H9 (cell line): ENCODE data around the gene FAM120A. TPM values are rescaled to one million over a fixed set of nuclear protein-coding genes. Genes with fewer than 3 reads are reported as not detected.
A peak's percentile ranks its signal among the peaks of the same experiment; 100 is the strongest.

Experiments used
- DNase-seq: peaks from one replicate; pipeline ENCODE4 v3.0.0-alpha.2; 2017
- H2AFZ ChIP-seq: one replicate; pipeline ENCODE4 v1.6.1; 2013; ENCODE audit warnings: mild to moderate bottlenecking, low read length, control low read depth, moderate library complexity
- H2AK5ac ChIP-seq: 2 replicates; pipeline ENCODE4 v1.6.1; 2013; ENCODE audit warnings: low read length, control low read depth, mixed read lengths; ENCODE audit not compliant: insufficient read length
- H2BK120ac ChIP-seq: one replicate; pipeline ENCODE4 v1.6.1; 2013; ENCODE audit warnings: low read depth, mild to moderate bottlenecking, low read length, control low read depth, inconsistent platforms; ENCODE audit not compliant: poor library complexity, severe bottlenecking
- H2BK12ac ChIP-seq: 2 replicates; pipeline ENCODE4 v1.6.1; 2013; ENCODE audit warnings: low read length, control low read depth, mixed read lengths, low read depth; ENCODE audit not compliant: insufficient read length
- H2BK15ac ChIP-seq: 2 replicates; pipeline ENCODE4 v1.6.1; 2013; ENCODE audit warnings: low read depth, low read length, control low read depth
- H2BK20ac ChIP-seq: one replicate; pipeline ENCODE4 v1.6.1; 2013; ENCODE audit warnings: low read depth, mild to moderate bottlenecking, low read length, control low read depth, inconsistent platforms; ENCODE audit not compliant: poor library complexity, severe bottlenecking
- H2BK5ac ChIP-seq: 2 replicates; pipeline ENCODE4 v1.6.1; 2013; ENCODE audit warnings: low read length, control low read depth, mixed read lengths; ENCODE audit not compliant: insufficient read length
- H3K14ac ChIP-seq: 2 replicates; pipeline ENCODE4 v1.6.1; 2013; ENCODE audit warnings: low read length, control low read depth; ENCODE audit not compliant: insufficient read depth
- H3K18ac ChIP-seq: 2 replicates; pipeline ENCODE4 v1.6.1; 2013; ENCODE audit warnings: low read depth, mild to moderate bottlenecking, mixed read lengths, low read length, control low read depth; ENCODE audit not compliant: insufficient read length
- H3K23ac ChIP-seq: 2 replicates; pipeline ENCODE4 v1.6.1; 2013; ENCODE audit warnings: low read length, control low read depth, mixed read lengths, low read depth; ENCODE audit not compliant: insufficient read length
- H3K23me2 ChIP-seq: 2 replicates; pipeline ENCODE4 v1.6.1; 2013; ENCODE audit warnings: low read depth, mild to moderate bottlenecking, mixed read lengths, low read length, control low read depth; ENCODE audit not compliant: insufficient read length, poor library complexity, severe bottlenecking
- H3K27ac ChIP-seq: 2 replicates; pipeline ENCODE4 v1.5.1; 2013; ENCODE audit warnings: low read length, control low read depth, mixed read lengths, low read depth; ENCODE audit not compliant: insufficient read length
- H3K27me3 ChIP-seq: 2 replicates; pipeline ENCODE4 v1.6.1; 2013; ENCODE audit warnings: low read length, control low read depth, inconsistent platforms; ENCODE audit not compliant: insufficient read depth
- H3K4ac ChIP-seq: 2 replicates; pipeline ENCODE4 v1.6.1; 2013; ENCODE audit warnings: low read depth, mild to moderate bottlenecking, control low read depth, inconsistent platforms, low read length, moderate library complexity
- H3K4me1 ChIP-seq: 2 replicates; pipeline ENCODE4 v1.6.1; 2013; ENCODE audit warnings: low read length, control low read depth, inconsistent platforms; ENCODE audit not compliant: insufficient read depth
- H3K4me2 ChIP-seq: 2 replicates; pipeline ENCODE4 v1.6.1; 2013; ENCODE audit warnings: low read length, control low read depth, mixed read lengths; ENCODE audit not compliant: insufficient read length, insufficient read depth
- H3K56ac ChIP-seq: 2 replicates; pipeline ENCODE4 v1.6.1; 2013; ENCODE audit warnings: low read depth, mild to moderate bottlenecking, mixed read lengths, low read length, control low read depth; ENCODE audit not compliant: insufficient read length
- H3K79me1 ChIP-seq: 2 replicates; pipeline ENCODE4 v1.6.1; 2013; ENCODE audit warnings: low read depth, mild to moderate bottlenecking, moderate library complexity, low read length, control low read depth, inconsistent platforms; ENCODE audit not compliant: insufficient read depth, poor library complexity, severe bottlenecking
- H3K79me2 ChIP-seq: 2 replicates; pipeline ENCODE4 v1.6.1; 2013; ENCODE audit warnings: low read length, control low read depth, inconsistent platforms; ENCODE audit not compliant: insufficient read depth
- H3K9ac ChIP-seq: 2 replicates; pipeline ENCODE4 v1.6.1; 2013; ENCODE audit warnings: low read length, control low read depth, mixed read lengths; ENCODE audit not compliant: insufficient read length; ENCODE audit errors: extremely low read depth
- H3K9me3 ChIP-seq: one replicate; pipeline ENCODE4 v1.6.1; 2013; ENCODE audit warnings: low read depth, low read length, inconsistent platforms; ENCODE audit not compliant: control insufficient read depth
- H3T11ph ChIP-seq: one replicate; pipeline ENCODE4 v1.6.1; 2013; ENCODE audit warnings: mild to moderate bottlenecking, low read length, control low read depth, inconsistent platforms
- H4K20me1 ChIP-seq: one replicate; pipeline ENCODE4 v1.6.1; 2013; ENCODE audit not compliant: control insufficient read depth, insufficient read length, insufficient read depth
- H4K5ac ChIP-seq: 2 replicates; pipeline ENCODE4 v1.6.1; 2013; ENCODE audit warnings: low read depth, mild to moderate bottlenecking, mixed read lengths, low read length, control low read depth; ENCODE audit not compliant: insufficient read length
- H4K8ac ChIP-seq: replicated peaks from 2 replicates; pipeline ENCODE4 v1.6.1; 2013; ENCODE audit warnings: low read length, control low read depth, mixed read lengths, low read depth; ENCODE audit not compliant: insufficient read length
- H4K91ac ChIP-seq: 2 replicates; pipeline ENCODE4 v1.6.1; 2013; ENCODE audit warnings: low read depth, mild to moderate bottlenecking, moderate library complexity, mixed read lengths, low read length, control low read depth; ENCODE audit not compliant: insufficient read length
- H3K27ac Mint-ChIP-seq, 3 experiments: 2 replicates in 2 of 3; 3 replicates in 1 of 3; pipeline ENCODE4 v1.8.0; 2020 to 2021; ENCODE audit warnings: mixed read lengths in 3 of 3, mild to moderate bottlenecking in 1 of 3, moderate library complexity in 1 of 3
- H3K27me3 Mint-ChIP-seq: 2 replicates; pipeline ENCODE4 v1.8.0; 2021; ENCODE audit warnings: low read depth, mild to moderate bottlenecking, moderate library complexity, mixed read lengths
- H3K36me3 Mint-ChIP-seq, 3 experiments: 2 replicates in 2 of 3; 3 replicates in 1 of 3; pipeline ENCODE4 v1.8.0; 2020 to 2021; ENCODE audit warnings: low read depth in 3 of 3, mixed read lengths in 3 of 3; ENCODE audit not compliant: insufficient read depth in 1 of 3
- H3K4me1 Mint-ChIP-seq, 2 experiments: 2 replicates each; pipeline ENCODE4 v1.8.0; 2020; ENCODE audit warnings: mixed read lengths in 2 of 2
- H3K4me3 Mint-ChIP-seq, 2 experiments: 2 replicates in 1 of 2; 3 replicates in 1 of 2; pipeline ENCODE4 v1.8.0; 2020 to 2021; ENCODE audit warnings: mild to moderate bottlenecking in 2 of 2, mixed read lengths in 2 of 2, moderate library complexity in 1 of 2
- H3K9me3 Mint-ChIP-seq, 2 experiments: 2 replicates in 1 of 2; 3 replicates in 1 of 2; pipeline ENCODE4 v1.8.0; 2020; ENCODE audit warnings: mild to moderate bottlenecking in 2 of 2, mixed read lengths in 2 of 2, moderate library complexity in 1 of 2
- WGBS: extraction: QIAGEN DNeasy Blood & Tissue Kit; methylation state at CpG from one replicate; pipeline ENCODE4 v1.1.7; 2013; ENCODE audit warnings: missing lambda C conversion rate, low lambda C conversion rate, mixed read lengths; ENCODE audit not compliant: insufficient read length; ENCODE audit errors: extremely low coverage; 5-methylcytosine and 5-hydroxymethylcytosine counted together
- total RNA-seq: library from RNA; stranded (reverse); gene quantifications from 2 replicates; pipeline ENCODE4 v1.2.1, GENCODE V29; 2021
- TF ChIP-seq, protein P1 (sequence below): fragments of 200-600 bp; sonication (generic); conservative IDR thresholded peaks from 3 replicates; pipeline ENCODE4 v1.8.0; 2021; ENCODE audit warnings: antibody characterized with exemption, mild to moderate bottlenecking

FAM120A gene
- total RNA-seq, 1 experiment from 2014 or later, result 57.7 TPM

- Histone ChIP-seq H4K8ac (no peak overlapping the region), H2BK120ac (no peak overlapping the region), H3K79me1 (no peaks in the 10 kb centered on the region), H3K79me2 (peaks cover 2% of the 10 kb centered on the region; the same call in 1 of the 2 replicates), H3K27ac (no peak overlapping the region), H3K18ac (no peak overlapping the region), H3K23ac (no peak overlapping the region), H2BK20ac (no peak overlapping the region), H4K5ac (no peak overlapping the region), H3K4me1 (peaks cover 10% of the 10 kb centered on the region; the same call in 1 of the 2 replicates), H3K56ac (no peak overlapping the region), H3T11ph (no peak overlapping the region), H3K23me2 (peaks cover 15% of the 10 kb centered on the region), H2AK5ac (no peak overlapping the region), H4K20me1 (no peaks in the 10 kb centered on the region), H3K14ac (0 out of 2 replicates have a peak overlapping the region, but pooled peaks have one; percentile 22), H2AFZ (no peak overlapping the region), H4K91ac (no peak overlapping the region), H3K9me3 (no peaks in the 10 kb centered on the region), H3K27me3 (peaks cover 2% of the 10 kb centered on the region; the same call in 1 of the 2 replicates), H3K9ac (no peak overlapping the region), H2BK5ac (no peak overlapping the region), H2BK15ac (no peak overlapping the region), H3K4ac (no peak overlapping the region), H2BK12ac (no peak overlapping the region), H3K4me2 (peak overlapping the region; percentile 65)
- Mint-ChIP-seq H3K4me3 (peak overlapping the region; percentile 77 to 87), H3K36me3 (no peaks in the 10 kb centered on the region; a peak in 1 of 7 replicates), H3K27me3 (peaks cover 4% of the 10 kb centered on the region), H3K4me1 (peaks cover 37 to 49% of the 10 kb centered on the region in 2 experiments), H3K27ac (no peak overlapping the region), H3K9me3 (no peaks in the 10 kb centered on the region)
- DNase-seq, result no peak
- TF ChIP-seq, protein P1, sequence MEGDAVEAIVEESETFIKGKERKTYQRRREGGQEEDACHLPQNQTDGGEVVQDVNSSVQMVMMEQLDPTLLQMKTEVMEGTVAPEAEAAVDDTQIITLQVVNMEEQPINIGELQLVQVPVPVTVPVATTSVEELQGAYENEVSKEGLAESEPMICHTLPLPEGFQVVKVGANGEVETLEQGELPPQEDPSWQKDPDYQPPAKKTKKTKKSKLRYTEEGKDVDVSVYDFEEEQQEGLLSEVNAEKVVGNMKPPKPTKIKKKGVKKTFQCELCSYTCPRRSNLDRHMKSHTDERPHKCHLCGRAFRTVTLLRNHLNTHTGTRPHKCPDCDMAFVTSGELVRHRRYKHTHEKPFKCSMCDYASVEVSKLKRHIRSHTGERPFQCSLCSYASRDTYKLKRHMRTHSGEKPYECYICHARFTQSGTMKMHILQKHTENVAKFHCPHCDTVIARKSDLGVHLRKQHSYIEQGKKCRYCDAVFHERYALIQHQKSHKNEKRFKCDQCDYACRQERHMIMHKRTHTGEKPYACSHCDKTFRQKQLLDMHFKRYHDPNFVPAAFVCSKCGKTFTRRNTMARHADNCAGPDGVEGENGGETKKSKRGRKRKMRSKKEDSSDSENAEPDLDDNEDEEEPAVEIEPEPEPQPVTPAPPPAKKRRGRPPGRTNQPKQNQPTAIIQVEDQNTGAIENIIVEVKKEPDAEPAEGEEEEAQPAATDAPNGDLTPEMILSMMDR, result no peak
- WGBS, result no CpG with 5 or more reads among the region's 74 CpGs
These were observed 125.8 kb downstream of the FAM120A start for GRCh38 chr9:93577078-93577974.
